Right ventricle myocardium superior (tissue), 1 donor: Measurements from ENCODE around the gene METTL13. TPM values are rescaled to one million over a fixed set of nuclear protein-coding genes. Genes with fewer than 3 reads are reported as not detected.

Experiments
- ATAC-seq: fragments of 200-7000 bp; cut with Tn5 transposase; one replicate; pipeline ENCODE4 v1.9.1; 2020; ENCODE audit warnings: mild to moderate bottlenecking; ENCODE audit not compliant: poor library complexity
- DNase-seq: peaks from one replicate; pipeline ENCODE4 v3.0.0-alpha.2; 2020
- intact Hi-C: fragments of 100-400 bp; cut with DNase I; formaldehyde crosslinking; loops from one replicate; pipeline ENCODE4 v1.11.2; 2022
- long read RNA-seq: library from polyadenylated mRNA; unstranded; transcript quantifications from one replicate; pipeline ENCODE4 v2.0.0, GENCODE V29; 2021
- total RNA-seq: library from RNA; stranded (reverse); fragmentation: NEBNext Ultra II Directional; extraction: Animal tissue kit (Norgen Biotek cat#: 25700); gene quantifications from one replicate; pipeline ENCODE4 v1.2.1, GENCODE V29; 2021
- donor health status: DM: no; HTN: yes; CAD: no; lungs with severe emphysema.

METTL13 gene
- 16.8 TPM for total RNA-seq
- long read RNA-seq, transcript METTL13-201 (8 exons, 3,327 nt): major isoform, 25 of 36 reads
- long read RNA-seq, partial matches to known transcripts: 3 of 36 reads
- long read RNA-seq, other reads (novel, unspliced or antisense): 7 of 36 reads

- peak; percentile 99 for DNase-seq
Observed at GRCh38 chr1:171781176-171781875, at the start of gene METTL13. Gene METTL13 (plus strand): TSS chr1:171781660. CDS start chr1:171781968, 308 bp downstream.

GRCh38 chr1:171736196-171736595 lies 45.3 kb upstream of the METTL13 start:
- DNase-seq (no peak), ATAC-seq (no peak)
- intact Hi-C loops: no loop called here

More at GRCh38 chr1:171781176-171781875, at the start of gene METTL13:
- ATAC-seq: peak; percentile 99
- intact Hi-C loops: loop anchor here (2.0 kb wide), 1 partner anchor 137 kb away; no protein-coding TSS in a partner anchor

GRCh38 chr1:171738911-171739310 lies 42.5 kb upstream of the METTL13 start:
- ATAC-seq (no peak), DNase-seq (no peak)
- intact Hi-C loops: no loop called here

- DNase-seq: no peak
- intact Hi-C loops: no loop called here
Observed at GRCh38 chr1:171739656-171740055, 41.8 kb upstream of the METTL13 start.

GRCh38 chr1:171740356-171740863 lies 41.0 kb upstream of the METTL13 start:
- intact Hi-C loops: no loop called here
- DNase-seq (no peak), ATAC-seq (no peak)

More at GRCh38 chr1:171739656-171740055, 41.8 kb upstream of the METTL13 start:
- ATAC-seq: no peak

- DNase-seq: peak; percentile 49
- peak; percentile 61 for ATAC-seq
- intact Hi-C loops: no loop called here
Observed at GRCh38 chr1:171740987-171741871, 40.2 kb upstream of the METTL13 start.

- intact Hi-C loops: no loop called here
Observed at GRCh38 chr1:171741872-171742576, 39.4 kb upstream of the METTL13 start, which contains the start of gene VAMP4. Gene VAMP4 (minus strand): TSS chr1:171742065. CDS start chr1:171738414, 3,651 bp downstream.

GRCh38 chr1:171742577-171742922 lies 38.9 kb upstream of the METTL13 start:
- ATAC-seq (peak; percentile 64), DNase-seq (peak; percentile 59)
- intact Hi-C loops: no loop called here

More at GRCh38 chr1:171741872-171742576, 39.4 kb upstream of the METTL13 start, which contains the start of gene VAMP4:
- DNase-seq: peak; percentile 93
- peak; percentile 96 for ATAC-seq

- intact Hi-C loops: no loop called here
- no peak for DNase-seq
- ATAC-seq: peak; percentile 19
Observed at GRCh38 chr1:171743081-171743870, 38.2 kb upstream of the METTL13 start.

GRCh38 chr1:171744986-171745385 lies 36.5 kb upstream of the METTL13 start:
- ATAC-seq: no peak
- no peak for DNase-seq
- intact Hi-C loops: no loop called here

GRCh38 chr1:171748651-171749050 lies 32.8 kb upstream of the METTL13 start:
- no peak for ATAC-seq
- no peak for DNase-seq
- intact Hi-C loops: no loop called here

- no peak for ATAC-seq
- intact Hi-C loops: no loop called here
- no peak for DNase-seq
Observed at GRCh38 chr1:171751221-171751620, 30.2 kb upstream of the METTL13 start.

GRCh38 chr1:171753182-171753581 lies 28.3 kb upstream of the METTL13 start:
- DNase-seq: no peak
- no peak for ATAC-seq
- intact Hi-C loops: no loop called here

GRCh38 chr1:171753685-171754352 lies 27.6 kb upstream of the METTL13 start:
- ATAC-seq (no peak), DNase-seq (no peak)
- intact Hi-C loops: no loop called here

- intact Hi-C loops: no loop called here
Observed at GRCh38 chr1:171754353-171754705, 27.1 kb upstream of the METTL13 start.

GRCh38 chr1:171754971-171755370 lies 26.5 kb upstream of the METTL13 start:
- ATAC-seq (no peak), DNase-seq (no peak)
- intact Hi-C loops: no loop called here

More at GRCh38 chr1:171754353-171754705, 27.1 kb upstream of the METTL13 start:
- ATAC-seq (no peak), DNase-seq (no peak)

- intact Hi-C loops: no loop called here
- no peak for DNase-seq
- ATAC-seq: no peak
Observed at GRCh38 chr1:171756856-171757255, 24.6 kb upstream of the METTL13 start.
